GM12878 (cell line): ENCODE data around the gene AMPH. TPM values are rescaled to one million over a fixed set of nuclear protein-coding genes. Genes with fewer than 3 reads are reported as not detected.

Experiments used
- BACH1 ChIP-seq: fragments of 450-650 bp; IDR thresholded peaks from 2 replicates; pipeline ENCODE4 v1.6.1; 2017; ENCODE audit warnings: mild to moderate bottlenecking, borderline replicate concordance
- CTCF ChIP-seq, 3 experiments: IDR thresholded peaks in 2 of 3; conservative IDR thresholded peaks in 1 of 3; 2 replicates each; pipeline ENCODE4 v1.5.1; 2011; ENCODE audit warnings: low read depth in 3 of 3, low read length in 3 of 3, mild to moderate bottlenecking in 3 of 3, control low read depth in 2 of 3, moderate library complexity in 2 of 3, inconsistent platforms in 1 of 3, mixed read lengths in 1 of 3; ENCODE audit not compliant: control insufficient read depth in 2 of 3, insufficient read depth in 1 of 3; ENCODE audit errors: extremely low read depth in 1 of 3
- HDGF ChIP-seq: fragments of 450-650 bp; IDR thresholded peaks from 2 replicates; pipeline ENCODE4 v1.6.1; 2016; ENCODE audit warnings: antibody characterized with exemption
- IRF3 ChIP-seq: fragments of 450-650 bp; IDR thresholded peaks from 2 replicates; pipeline ENCODE4 v1.6.1; 2014; ENCODE audit warnings: mild to moderate bottlenecking
- KDM1A ChIP-seq: fragments of 200-600 bp; sonication (generic); IDR thresholded peaks from 2 replicates; pipeline ENCODE4 v1.6.1; 2016; ENCODE audit warnings: borderline replicate concordance
- NFIC ChIP-seq: IDR thresholded peaks from 2 replicates; pipeline ENCODE4 v1.6.1; 2012; ENCODE audit warnings: low read depth, mild to moderate bottlenecking, inconsistent platforms, low read length, moderate library complexity
- PBX3 ChIP-seq: IDR thresholded peaks from 2 replicates; pipeline ENCODE4 v1.6.1; 2011; ENCODE audit warnings: mild to moderate bottlenecking, low read depth, low read length, moderate library complexity; ENCODE audit not compliant: insufficient replicate concordance
- POLR2AphosphoS2 ChIP-seq: IDR thresholded peaks from 2 replicates; pipeline ENCODE4 v1.6.1; 2011; ENCODE audit warnings: low read depth, mild to moderate bottlenecking, low read length, improper control_type of control experiment, moderate library complexity
- RELA ChIP-seq: fragments of 450-650 bp; IDR thresholded peaks from 2 replicates; pipeline ENCODE4 v1.8.0; 2014; ENCODE audit warnings: borderline replicate concordance; ENCODE audit not compliant: partially characterized antibody
- SIX5 ChIP-seq: IDR thresholded peaks from 2 replicates; pipeline ENCODE4 v1.6.1; 2011; ENCODE audit warnings: mild to moderate bottlenecking, low read depth, low read length, moderate library complexity; ENCODE audit not compliant: severe bottlenecking
- ZNF207 ChIP-seq: fragments of 450-650 bp; IDR thresholded peaks from 2 replicates; pipeline ENCODE4 v1.6.1; 2014; ENCODE audit warnings: antibody characterized with exemption, mild to moderate bottlenecking, borderline replicate concordance
- polyA plus RNA-seq, 11 experiments: library from polyadenylated mRNA; depleted of rRNA in 4 of 11; unstranded in 6 of 11; stranded (reverse) in 5 of 11; fragments of >200 nt; fragmentation: Nextera tagmentation in 4 of 11; fragmentation: Illumina TruSeq in 1 of 11; extraction: Ambion mirVana in 4 of 11; extraction: Trizol in 1 of 11; gene quantifications; 1 replicate in 1 of 11; 2 replicates in 10 of 11; pipeline versions ENCODE4 v1.2.1 to v1.2.3, GENCODE V29; 2011 to 2016; ENCODE audit warnings: inconsistent platforms in 2 of 11, missing spikeins in 2 of 11, low read depth in 1 of 11
- total RNA-seq, 4 experiments: library from RNA; depleted of rRNA in 3 of 4; stranded (reverse); fragments of >200 nt in 3 of 4; fragmentation: Illumina TruSeq in 1 of 4; extraction: Trizol in 1 of 4; gene quantifications; 2 replicates each; pipeline versions ENCODE4 v1.2.1 to v1.2.3, GENCODE V29; 2013 to 2021

The AMPH gene
- total and polyA plus RNA-seq, 10 of the 15 experiments (the other 5 are each of a cell fraction or from before 2014, with no cell fraction given), result 0.03 to 0.24 (median 0.08) TPM; not detected in 2

- TF ChIP-seq IRF3 (no peak), BACH1 (no peak), HDGF (no peak), ZNF207 (no peak), PBX3 (no peak), RELA (no peak), SIX5 (no peak), NFIC (no peak), KDM1A (no peak), CTCF (IDR thresholded peaks at IDR 0.05 in 2 of 3, conservative IDR thresholded peaks at IDR 0.05 in 1 of 3; ENCODE audit: control insufficient read depth in 2 of 3, extremely low read depth in 1 of 3, insufficient read depth in 1 of 3, low read depth in 3 of 3, low read length in 3 of 3) (no peak), POLR2AphosphoS2 (no peak)
Measured at GRCh38 chr7:38600741-38601140, 30.4 kb downstream of the AMPH start (continued).
